HFF-Myc (cell line): ENCODE results near the gene CNTN4.

ENCODE experiments used
- DNase-seq: peaks from one replicate; pipeline ENCODE4 v3.0.0-alpha.2; 2011; ENCODE audit warnings: low read depth; ENCODE audit errors: extremely low read depth
- H3K4me3 ChIP-seq: replicated peaks from 2 replicates; pipeline ENCODE4 v1.5.1; 2011; ENCODE audit warnings: low read depth, mild to moderate bottlenecking, control low read depth, low read length
- TF ChIP-seq, protein P1 (sequence below): IDR thresholded peaks from 2 replicates; pipeline ENCODE4 v1.5.1; 2012; ENCODE audit warnings: mild to moderate bottlenecking, low read depth, low read length, control low read depth; ENCODE audit errors: missing control alignments

CNTN4 gene

DNA sequence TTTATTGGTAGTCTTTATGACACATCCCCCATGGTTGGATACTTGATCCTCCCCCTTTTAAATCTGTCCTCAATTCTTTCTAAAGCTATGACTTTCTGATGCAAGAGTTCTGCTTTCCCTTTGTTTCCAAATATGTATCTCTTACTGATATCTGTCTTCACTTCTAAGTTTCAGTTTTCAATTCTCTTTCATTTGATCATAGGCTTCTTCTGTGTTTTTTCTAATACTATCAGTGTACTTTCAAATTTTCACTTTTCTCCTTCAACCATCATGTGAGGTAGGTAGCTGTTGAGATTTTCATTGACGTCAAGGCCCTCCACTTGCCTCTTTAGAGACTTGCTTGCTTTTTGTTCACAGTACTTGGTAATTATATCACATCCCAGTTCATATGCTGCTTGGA lies 436.5 kb downstream of the CNTN4 start:
- H3K4me3 ChIP-seq, result no peak overlapping the region
- DNase-seq, result no peak
- TF ChIP-seq, protein P1, sequence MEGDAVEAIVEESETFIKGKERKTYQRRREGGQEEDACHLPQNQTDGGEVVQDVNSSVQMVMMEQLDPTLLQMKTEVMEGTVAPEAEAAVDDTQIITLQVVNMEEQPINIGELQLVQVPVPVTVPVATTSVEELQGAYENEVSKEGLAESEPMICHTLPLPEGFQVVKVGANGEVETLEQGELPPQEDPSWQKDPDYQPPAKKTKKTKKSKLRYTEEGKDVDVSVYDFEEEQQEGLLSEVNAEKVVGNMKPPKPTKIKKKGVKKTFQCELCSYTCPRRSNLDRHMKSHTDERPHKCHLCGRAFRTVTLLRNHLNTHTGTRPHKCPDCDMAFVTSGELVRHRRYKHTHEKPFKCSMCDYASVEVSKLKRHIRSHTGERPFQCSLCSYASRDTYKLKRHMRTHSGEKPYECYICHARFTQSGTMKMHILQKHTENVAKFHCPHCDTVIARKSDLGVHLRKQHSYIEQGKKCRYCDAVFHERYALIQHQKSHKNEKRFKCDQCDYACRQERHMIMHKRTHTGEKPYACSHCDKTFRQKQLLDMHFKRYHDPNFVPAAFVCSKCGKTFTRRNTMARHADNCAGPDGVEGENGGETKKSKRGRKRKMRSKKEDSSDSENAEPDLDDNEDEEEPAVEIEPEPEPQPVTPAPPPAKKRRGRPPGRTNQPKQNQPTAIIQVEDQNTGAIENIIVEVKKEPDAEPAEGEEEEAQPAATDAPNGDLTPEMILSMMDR, result no peak

GRCh38 chr3:2536575-2536974 lies 437.9 kb downstream of the CNTN4 start:
- H3K4me3 ChIP-seq, result no peak overlapping the region
- no peak for DNase-seq
- TF ChIP-seq, protein P1, result no peak

GRCh38 chr3:2540115-2540514 lies 441.4 kb downstream of the CNTN4 start:
- DNase-seq, result no peak
- TF ChIP-seq, protein P1, result no peak
- H3K4me3 ChIP-seq, result no peak overlapping the region

DNA sequence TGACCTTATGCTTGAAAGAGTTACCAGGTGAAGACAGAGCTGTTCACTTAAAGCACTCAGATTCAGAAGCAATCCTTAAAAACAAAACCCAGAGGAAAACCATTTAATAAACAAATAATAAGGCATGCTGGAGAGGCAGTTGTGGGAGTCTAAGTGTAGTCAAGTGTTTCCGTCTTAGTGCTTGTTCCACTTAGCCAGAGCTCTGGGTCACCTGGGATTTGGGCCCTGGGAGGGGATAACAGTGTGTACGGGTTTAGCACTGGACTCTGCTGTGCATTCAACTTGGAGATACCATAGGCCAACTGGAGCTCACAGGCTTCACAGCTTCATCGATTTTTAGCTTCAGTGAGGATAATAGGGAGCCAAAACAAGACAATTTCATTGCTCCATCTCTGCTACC lies 444.6 kb downstream of the CNTN4 start:
- no peak overlapping the region for H3K4me3 ChIP-seq
- no peak for DNase-seq
- TF ChIP-seq, protein P1, result no peak

GRCh38 chr3:2544212-2544611 lies 445.5 kb downstream of the CNTN4 start:
- TF ChIP-seq, protein P1, result no peak
- H3K4me3 ChIP-seq, result no peak overlapping the region

GRCh38 chr3:2544718-2545117 lies 446.1 kb downstream of the CNTN4 start:
- TF ChIP-seq, protein P1, result no peak
- no peak for DNase-seq
- no peak overlapping the region for H3K4me3 ChIP-seq

More at GRCh38 chr3:2544212-2544611, 445.5 kb downstream of the CNTN4 start:
- no peak for DNase-seq

DNA sequence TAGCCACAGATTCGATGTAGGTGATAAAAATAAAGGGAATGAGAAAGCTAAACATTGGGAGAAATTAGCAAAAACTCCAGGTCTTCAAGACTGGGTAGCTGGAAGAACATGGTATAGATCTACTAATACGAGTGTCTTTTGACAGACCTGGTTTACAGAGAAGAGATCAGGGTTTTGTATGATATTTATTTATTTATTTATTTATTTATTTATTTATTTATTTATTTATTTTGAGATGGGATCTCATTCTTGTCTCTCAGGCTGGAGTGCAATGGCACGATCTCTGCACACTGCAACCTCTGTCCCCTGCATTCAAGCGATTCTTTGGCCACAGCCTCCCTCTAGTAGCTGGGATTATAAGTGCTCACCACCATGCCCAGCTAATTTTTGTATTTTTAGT lies 448.4 kb downstream of the CNTN4 start:
- no peak for DNase-seq
- H3K4me3 ChIP-seq, result no peak overlapping the region
- TF ChIP-seq, protein P1, result no peak
